Dermis blood vessel endothelial cell (primary cell): ENCODE measurements around the gene PPIG. TPM values are rescaled to one million over a fixed set of nuclear protein-coding genes. Genes with fewer than 3 reads are reported as not detected.
"Not testable (repeated sequence)": the region's sequence is repeated elsewhere in the genome, so short reads cannot be mapped to it uniquely, and the experiment has no call there.

Source experiments
- DNase-seq: peaks from one replicate; pipeline ENCODE4 v3.0.0; 2010
- total RNA-seq: library from RNA; depleted of rRNA; stranded (reverse); fragments of >200 nt; gene quantifications from 2 replicates; pipeline ENCODE4 v1.2.3, GENCODE V29; 2014

Gene PPIG
- total RNA-seq, 1 donor from 2014 or later: 34.2 TPM

DNA sequence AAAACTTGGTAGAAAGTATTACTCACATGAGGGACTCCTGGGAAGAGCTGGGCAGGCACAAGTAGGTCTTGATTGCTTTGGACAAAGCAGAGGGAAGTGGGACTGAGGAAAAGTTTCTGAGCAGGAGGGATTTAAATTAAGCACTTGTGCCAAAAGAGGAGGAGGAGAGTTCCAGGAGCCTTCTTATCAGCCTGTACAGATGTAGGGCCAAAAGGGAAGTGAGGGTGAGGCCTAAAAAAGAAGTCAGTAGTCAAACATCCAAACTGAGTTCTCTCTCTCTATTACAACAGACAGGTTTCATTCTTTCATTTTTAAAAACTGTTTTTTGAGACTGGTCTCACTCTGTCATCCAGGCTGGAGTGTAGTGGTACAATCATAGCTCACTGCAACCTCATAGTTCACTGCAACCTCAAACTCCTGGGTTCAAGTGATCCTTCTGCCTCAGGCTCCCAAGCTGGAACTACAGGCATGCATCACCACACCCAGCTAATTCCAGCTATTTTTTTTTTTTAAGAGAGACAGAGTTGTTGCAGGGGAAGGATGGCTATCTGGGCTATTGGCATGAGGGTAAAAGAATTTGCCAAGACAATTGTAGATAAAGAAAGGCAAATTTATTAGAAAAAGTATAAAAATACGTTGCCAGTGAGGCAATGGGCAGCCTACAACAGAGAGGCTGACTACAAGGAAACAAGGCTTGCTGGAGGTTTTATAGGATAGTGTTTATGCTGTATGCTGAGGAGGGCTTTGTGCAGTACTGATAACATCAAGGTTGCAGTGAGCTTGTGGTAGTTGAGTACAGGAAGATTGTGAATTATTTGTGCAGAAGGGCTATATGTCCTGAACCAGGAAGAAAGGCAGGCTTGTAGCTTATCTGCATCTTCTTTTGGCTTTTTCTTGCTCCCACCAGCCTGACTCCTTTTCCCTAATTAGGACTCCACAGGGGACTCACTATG is 81.1 kb downstream of the PPIG start:
- DNase-seq: no peak

DNA sequence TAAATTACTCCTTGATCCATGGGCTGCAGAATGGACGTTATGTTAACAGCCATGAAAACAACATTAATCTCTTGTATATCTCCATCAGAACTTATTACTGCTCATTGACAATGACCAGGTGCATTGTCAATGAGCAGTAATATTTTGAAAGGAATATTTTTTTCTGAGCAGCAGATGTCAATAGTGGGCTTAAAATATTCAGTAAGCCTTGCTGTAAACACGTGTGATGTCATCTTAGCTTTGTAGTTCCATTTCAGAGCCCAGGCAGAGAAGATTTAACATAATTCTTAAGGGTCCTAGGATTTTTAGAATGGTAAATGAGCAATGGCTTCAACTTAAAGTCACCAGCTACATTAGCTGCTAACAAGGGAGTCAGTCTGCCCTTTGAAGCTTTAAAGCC is 83.4 kb downstream of the PPIG start:
- DNase-seq: no peak

DNA sequence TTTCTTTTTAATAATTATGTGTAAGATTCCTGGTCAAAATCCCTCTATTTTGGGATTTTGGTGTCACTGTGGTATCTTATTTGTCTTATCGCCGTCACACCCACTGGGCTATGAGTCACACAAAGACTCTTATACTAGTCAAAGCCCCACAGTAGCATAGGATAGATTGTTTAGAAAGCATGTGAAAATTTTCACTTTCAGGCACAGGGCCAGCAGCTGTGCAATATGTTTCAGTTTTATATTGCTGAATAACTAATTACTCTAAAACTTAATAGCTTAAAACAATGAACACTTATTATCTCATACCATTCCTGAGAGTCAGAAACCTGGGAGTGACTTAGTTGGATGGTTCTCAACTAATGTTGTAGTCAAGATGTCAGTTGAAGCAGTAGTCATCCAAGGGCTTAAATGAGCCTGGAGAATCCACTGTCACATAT is 86.1 kb downstream of the PPIG start:
- DNase-seq: no peak

DNA sequence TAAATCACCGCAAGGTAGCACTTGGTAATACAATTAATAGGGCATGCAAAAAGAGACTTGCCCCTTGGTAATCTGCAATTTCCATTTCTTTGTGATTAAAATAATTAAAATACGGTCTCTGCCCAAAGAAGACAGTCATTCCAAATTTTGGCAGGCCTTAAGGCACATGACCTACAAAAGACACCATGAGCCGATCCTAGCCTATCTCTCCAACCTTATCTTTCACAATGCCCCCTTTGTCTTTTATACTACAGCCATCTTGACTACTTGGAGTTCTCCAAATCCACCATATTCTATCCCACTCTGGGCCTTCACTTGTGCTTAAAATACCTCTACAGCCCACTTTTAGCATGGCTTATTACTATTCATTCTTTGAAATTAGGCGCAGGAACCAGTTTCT is 86.8 kb downstream of the PPIG start:
- no peak for DNase-seq

DNA sequence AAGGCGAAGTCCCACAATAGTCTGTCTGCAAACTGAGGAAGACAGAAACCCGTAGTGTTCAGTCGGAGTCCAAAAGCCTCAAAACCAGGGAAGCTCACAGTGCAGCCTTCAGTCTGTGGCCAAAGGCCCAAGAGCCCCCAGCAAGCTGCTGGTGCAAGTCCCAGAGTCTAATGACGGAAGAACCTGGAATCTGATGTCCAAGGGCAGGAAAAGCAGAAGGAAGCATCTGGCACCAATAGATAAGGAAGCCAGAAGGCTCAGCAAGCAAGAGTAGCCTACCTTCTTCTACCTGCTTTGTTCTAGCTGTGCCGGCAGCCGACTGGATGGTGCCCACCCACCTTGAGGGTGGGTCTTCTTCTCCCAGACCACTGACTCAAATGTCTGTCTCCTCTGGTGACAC is 88.3 kb downstream of the PPIG start:
- DNase-seq: no peak

DNA sequence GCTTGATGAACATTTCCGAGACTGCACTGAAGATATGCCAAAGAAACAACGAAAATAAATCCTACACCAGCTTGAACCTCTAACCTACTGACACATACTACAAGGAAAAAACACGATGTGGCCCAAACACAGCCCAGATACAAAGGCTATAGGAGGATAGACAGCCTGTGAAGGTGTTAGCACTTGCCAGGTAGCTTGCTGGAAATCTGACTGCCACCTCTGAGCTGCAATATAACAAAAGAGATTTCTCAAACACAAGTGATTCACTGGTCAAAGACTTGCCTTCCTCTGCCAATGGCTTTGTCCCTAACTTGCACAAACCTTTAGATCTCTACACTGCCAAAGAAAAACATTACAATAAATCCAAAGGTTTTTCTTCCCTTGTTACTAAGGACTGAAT is 89.0 kb downstream of the PPIG start:
- no peak for DNase-seq

DNA sequence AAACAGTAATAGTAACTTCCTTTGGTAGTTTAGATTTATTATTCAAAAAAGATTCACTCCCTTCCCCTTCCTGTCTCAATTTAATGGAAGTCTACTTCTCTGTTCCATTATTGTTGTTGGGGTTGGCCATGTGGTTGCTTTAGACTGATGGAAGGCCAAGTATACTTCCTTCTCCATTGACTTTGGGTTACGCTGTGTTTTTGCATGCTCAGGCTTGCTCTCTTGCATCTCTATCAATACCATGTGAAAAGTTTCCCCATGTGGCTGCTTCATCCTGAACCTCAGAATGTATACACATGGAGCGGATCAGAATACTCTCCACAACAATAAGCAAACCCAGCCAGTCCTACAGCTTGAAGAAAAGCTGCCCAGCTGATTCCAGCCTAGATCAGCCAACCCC is 89.8 kb downstream of the PPIG start:
- DNase-seq: no peak

DNA sequence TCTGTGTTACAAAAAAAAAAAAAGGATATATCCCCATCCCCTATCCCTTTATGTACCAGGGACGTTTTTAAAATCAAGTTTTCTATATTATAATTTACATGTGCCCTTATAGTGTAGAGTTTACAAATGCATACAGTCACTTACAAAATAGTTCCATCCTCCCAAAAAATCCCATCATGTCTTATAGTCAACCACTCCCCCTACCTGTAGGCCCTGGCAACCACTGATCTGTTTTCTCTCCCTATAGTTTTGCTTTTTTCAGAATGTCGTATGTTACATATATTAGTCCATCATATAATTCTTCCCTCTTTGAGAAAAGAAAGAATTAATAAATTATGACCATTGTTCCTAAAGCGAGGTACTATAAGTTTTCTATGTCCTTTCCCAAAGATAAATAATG is 92.2 kb downstream of the PPIG start:
- no peak for DNase-seq

DNA sequence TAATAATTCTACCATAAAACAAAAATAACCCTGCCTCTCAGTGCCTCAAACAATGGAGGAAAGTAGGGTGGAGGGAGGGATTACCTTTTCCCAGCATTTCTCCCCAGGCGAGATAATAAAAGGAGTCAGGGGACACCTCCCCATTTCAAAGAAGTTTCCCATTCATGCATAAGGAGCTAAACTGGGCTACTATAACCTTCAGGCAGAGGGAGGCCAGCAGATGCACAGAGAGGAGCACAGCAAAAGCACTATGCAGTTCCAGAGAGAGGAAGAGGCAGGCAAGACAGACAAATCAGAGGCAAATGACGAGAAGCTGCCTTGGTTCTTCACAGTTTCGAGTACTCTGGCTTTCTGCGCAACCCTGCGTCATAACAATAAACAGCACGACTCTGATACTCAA is 92.7 kb downstream of the PPIG start:
- DNase-seq: no peak

DNA sequence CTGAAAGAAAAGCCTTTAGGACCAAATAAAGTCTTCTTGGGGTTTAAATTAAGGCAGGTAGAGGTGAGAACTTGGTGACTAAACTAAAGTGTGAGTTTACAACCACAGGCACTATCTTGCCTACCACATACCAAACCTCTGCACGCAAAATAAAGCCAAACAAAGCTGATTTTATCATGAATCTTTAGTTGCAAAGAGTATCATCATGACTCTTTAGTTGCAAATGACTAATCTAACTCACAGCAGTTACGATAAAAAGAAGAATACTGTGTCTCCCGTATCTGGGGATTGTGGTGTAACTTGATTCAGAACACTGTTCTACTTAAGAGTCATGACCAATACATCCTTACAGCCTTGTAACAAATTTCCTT is 98.9 kb downstream of the PPIG start:
- DNase-seq: no peak

DNA sequence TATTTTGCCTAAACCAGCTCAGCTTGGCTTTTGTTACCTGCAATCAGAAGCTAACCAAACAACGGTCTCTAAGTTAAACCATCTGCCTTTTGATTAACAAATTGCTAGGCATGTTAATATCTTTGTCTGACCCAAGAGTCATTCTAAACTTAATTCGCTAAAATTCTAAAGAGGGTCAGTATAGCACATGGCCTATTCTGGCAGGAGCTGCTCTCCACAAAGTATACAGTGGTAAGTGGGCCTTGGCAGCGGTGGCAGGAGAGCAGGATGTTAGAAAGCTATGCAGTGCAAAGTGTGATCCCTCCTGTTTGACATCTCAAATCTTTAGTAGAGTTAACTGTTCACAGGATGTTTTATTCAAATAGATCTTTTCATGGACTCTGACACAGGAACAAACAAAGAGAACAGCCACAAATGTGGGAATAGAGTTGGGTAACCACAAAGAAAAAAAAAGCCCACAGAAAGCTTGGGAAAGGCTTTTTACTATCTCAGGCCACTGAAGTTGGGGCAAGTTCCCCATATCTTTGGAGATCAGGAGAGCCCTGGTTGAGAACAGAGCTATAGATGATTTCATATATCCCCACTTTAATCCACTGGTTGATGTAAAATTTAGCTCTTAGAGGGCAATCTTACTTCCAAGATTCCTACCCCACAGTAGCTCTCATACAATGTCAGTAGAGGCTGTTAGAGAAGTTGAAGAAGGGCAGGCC is 99.4 kb downstream of the PPIG start:
- DNase-seq: no peak

DNA sequence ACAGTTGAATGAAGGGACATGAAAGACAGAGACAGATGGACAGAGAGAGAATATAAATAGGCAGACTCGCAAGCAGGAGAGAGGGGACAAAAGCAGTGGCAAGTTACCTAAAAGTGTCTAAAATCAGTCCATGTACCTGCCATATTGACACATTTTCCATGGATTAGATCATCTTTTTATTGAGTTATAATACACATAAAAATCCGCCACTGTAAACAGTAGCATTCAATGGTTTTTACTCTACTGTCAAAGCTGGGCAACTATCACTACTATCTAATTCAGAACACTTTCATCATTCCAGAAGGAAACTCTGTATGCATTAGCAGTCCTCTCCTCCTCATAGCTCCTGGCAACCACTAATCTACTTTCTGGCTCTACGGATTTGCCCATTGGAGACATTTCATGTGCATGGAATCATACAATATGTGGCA is 100.0 kb downstream of the PPIG start:
- DNase-seq: no peak

DNA sequence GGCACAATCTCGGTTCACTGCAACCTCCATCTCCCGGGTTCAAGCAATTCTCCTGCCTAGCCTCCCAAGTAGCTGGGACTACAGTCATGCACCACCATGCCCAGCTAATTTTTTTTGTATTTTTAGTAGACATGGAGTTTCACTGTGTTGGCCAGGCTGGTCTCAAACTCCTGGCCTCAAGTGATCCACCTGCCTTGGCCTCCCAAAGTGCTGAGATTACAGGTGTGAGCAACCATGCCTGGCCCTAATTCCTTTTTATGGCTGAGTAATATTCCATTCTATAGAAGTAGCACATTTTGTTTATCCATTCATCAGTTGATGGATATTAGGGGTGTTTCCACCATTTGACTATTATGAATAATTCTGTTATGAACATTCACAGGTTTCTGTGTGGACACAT is 100.6 kb downstream of the PPIG start:
- DNase-seq: not testable (repeated sequence)

DNA sequence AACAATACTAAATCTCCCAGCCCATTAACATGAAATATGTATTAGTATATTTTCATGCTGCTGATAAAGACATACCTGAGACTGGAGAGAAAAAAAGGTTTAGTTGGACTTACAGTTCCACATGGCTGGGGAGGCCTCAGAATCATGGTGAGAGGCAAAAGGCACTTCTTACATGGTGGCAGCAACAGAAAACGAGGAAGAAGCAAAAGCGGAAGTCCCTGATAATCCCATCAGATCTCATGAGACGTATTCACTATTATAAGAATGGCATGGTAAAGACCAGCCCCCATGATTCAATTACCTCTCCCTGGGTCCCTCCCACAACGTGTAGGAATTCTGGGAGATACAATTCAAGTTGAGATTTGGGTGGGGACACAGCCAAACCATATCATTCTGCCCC is 102.7 kb downstream of the PPIG start:
- DNase-seq: not testable (repeated sequence)

DNA sequence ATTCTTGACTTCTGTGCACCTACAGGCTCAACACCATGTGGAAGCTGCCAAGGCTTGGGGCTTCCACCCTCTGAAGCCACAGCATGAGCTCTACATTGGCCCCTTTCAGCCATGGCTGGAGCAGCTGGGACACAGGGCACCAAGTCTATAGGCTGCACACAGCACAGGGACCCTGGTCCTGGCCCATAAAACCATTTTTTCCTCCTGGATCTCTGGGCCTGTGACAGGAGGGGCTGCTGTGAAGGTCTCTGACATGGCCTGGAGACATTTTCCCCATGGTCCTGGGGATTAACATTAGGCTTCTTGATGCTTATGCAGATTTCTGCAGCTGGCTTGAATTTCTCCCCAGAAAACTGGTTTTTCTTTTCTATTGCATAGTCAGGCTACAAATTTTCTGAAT is 103.8 kb downstream of the PPIG start:
- not testable (repeated sequence) for DNase-seq

DNA sequence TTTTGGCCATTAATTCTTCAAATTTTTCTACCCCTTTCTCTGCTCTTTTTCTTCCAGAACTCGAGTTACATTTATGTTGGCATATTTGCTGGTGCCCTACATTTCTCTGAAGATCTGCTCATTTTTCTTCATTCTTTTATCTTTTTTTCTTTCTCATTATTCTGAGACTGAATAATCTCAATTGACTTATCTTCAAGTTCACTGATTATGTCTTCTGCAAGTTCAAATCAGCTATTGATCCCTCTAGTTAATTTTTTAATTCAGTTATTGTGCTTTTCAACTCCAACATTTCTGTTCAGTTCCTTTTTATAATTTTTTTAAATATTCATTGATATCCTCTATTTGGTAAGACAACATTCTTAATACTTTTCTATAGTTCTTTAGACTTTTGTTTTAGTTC is 106.8 kb downstream of the PPIG start:
- DNase-seq: no peak

Other genes starting within 250 kb of the PPIG start
- 0.05 TPM in 1 of 2 replicates, not detected in the other for gene LRP2, start 221.8 kb upstream of the PPIG start, total RNA-seq
- gene BBS5, start 104.9 kb upstream of the PPIG start, total RNA-seq: 2.1 and 3.2 TPM in 2 replicates
- gene KLHL41, start 74.6 kb upstream of the PPIG start, total RNA-seq: 0.09 and 0.34 TPM in 2 replicates
- 22.8 and 29.1 TPM in 2 replicates for gene FASTKD1, start 10.5 kb upstream of the PPIG start, total RNA-seq
- not detected in 2 replicates for gene CFAP210, start 110.1 kb downstream of the PPIG start, total RNA-seq
- 2.5 and 3.7 TPM in 2 replicates for gene PHOSPHO2, start 110.1 kb downstream of the PPIG start, total RNA-seq
- gene KLHL23, start 149.5 kb downstream of the PPIG start, total RNA-seq: 17.5 and 21.5 TPM in 2 replicates
- 75.2 and 113 TPM in 2 replicates for gene SSB, start 214.5 kb downstream of the PPIG start, total RNA-seq
- gene METTL5, start 240.6 kb downstream of the PPIG start, total RNA-seq: 37.4 and 41.9 TPM in 2 replicates
- 60.6 and 72.8 TPM in 2 replicates for gene UBR3, start 243.1 kb downstream of the PPIG start, total RNA-seq